Fibroblast of gingiva (primary cell): Measurements from ENCODE around the gene CASZ1.
A peak's percentile ranks its signal among the peaks of the same experiment; 100 is the strongest.

ENCODE experiments used
- DNase-seq: peaks from one replicate; pipeline ENCODE4 v3.0.0-alpha.2; 2011; ENCODE audit warnings: low read depth

The CASZ1 gene

DNA sequence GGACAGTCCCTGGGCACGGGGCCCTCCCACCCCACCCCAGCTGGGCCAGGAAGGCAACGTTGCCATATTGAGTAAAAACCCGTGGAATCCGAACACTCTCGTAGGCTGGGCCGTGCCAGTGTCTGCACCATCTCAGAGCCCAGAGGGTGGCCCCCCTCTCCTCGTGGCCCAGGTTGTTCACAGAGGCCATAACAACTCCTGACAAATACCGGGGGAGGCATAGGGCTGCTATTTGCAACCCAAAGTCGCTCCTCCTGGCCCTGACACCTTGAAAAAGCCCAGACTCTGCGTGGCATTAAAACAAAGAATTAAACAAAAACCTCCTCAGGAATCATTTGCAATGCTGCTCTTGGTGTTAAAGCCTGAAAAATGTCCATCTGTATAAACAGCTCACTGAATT, 141.4 kb downstream of the CASZ1 start:
- no peak for DNase-seq

DNA sequence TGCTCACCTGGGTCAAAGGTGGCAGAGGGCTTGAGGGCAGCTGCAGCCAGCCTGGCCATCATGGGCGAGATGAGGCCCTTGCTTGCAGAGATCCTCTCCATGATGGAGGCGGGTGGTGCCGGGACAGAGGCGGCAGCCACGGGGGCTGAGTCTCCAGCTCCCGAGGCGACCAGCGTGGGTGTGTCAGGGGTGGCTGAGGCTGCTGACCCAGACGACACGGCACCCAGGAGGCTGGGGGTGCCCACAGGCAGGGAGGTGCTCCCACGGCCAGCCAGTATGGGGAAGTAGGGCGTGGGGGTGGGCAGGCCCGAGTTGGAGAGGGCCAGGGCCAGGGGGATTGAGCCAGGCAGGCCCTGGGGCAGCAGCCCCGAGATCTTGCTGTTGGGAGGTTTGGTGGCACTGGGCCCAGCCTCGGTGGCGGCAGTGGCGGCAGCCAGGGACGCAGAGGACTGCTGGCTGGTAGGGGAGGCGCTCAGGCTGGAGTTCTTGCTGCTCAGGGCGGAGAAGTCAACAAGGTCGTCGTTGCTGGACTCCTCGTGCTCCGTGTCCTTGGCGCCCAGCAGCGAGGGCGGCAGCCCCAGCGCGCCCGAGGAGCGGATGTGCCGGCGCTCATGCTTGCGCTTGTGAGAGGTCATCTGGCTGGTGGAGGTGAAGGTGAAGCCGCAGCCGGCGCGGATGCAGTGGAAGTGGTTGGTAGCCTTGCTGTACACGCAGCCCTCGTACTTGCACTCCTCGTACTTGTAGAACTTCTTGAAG, 142.9 kb downstream of the CASZ1 start:
- DNase-seq: no peak

DNA sequence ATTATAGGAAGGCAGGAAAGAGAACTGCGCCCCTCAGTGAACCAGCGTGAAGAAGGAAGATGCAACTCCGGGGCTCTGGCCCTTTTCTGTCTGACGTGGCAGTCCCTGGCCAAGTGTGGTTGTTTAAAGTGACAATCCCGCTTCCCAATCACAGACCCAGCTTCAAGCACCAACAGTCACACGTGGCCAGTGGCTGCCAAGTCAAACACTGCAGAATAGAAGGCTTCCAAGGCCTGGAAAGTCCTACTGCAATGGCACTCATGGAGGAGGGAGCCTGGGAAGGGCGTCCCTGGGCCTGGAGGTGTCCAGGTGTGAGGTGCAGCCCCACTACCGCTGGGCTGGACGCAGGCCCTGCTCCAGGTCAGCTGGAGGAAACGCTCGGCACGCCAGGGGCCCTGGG, 143.8 kb downstream of the CASZ1 start:
- DNase-seq: no peak

DNA sequence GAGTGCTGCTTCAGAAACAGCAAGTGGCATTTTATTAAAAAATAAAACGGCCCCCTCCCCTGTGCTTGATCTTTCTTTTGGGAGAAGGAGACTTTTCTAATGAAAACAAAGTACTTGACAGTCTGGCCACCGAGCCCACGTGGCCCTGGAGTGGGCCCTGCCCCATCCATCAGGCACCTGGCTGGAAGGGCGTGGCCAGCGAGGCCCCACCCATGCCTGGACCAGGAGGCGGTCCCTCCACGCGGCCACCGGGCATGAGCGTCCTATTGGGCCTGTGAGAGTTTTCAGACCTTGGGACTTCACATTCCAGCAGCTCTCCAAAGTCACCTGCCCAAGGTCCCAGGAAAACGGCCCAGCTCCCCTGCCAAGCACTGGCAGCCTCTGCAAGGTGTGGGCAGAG, 144.7 kb downstream of the CASZ1 start:
- no peak for DNase-seq

DNA sequence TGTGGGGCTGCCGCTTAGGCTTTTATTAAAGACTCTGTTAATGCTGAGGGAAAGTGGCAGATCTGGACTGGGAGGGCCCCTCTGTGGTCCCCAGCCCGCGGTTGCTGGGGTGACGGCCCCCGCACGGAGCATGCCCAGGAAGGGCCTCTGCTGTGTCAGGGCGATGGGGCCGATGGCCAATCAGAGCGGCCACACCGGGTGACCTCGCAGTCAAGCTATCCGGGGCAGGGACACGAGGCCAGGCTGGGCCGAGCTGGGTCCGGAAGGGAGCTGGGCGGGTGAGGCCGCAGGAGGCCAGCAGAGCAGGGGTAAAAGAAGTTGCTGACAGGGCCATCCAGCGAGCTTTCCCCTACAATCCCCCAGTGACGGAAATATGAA, 145.1 kb downstream of the CASZ1 start:
- no peak for DNase-seq

DNA sequence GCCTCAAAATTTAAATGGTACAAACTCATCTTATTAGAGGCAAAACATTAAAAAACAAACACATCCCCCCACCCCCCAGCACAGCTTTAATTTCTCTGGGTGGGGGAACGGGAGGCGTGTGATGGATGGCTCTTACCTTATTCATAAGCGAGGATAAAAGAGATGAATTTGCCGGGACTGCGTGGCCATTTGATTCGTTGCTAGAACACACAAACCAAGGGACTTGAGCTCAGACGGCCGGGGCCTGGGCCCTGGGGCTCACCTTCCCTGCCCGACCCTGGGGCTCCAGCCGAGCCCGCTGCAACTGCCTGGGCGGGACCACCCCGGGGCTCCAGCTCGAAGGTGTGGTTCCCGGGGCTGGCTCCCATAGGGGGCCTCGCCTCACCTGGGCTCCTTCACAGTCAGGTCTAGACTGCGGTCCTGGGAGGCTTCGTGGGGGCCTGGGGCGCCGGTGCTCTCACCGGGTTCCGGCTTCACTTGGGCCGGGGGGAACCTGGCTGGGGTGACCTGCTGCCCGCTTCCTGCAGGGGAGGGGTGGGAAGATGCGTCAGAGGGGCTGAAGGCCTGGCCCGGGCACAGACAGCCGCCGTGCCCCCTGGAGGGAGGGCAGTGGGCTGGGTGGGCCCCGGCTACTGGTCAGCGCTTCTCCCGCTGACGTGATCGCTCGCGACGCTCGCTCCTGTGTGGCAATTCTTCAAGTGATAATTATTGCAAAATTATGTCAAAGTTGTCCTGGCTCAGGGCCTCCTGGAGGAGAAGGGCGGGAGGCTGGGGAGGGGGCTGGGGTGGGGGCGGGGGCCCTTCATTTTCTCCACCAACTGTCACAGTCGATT, 145.7 kb downstream of the CASZ1 start:
- DNase-seq: no peak

DNA sequence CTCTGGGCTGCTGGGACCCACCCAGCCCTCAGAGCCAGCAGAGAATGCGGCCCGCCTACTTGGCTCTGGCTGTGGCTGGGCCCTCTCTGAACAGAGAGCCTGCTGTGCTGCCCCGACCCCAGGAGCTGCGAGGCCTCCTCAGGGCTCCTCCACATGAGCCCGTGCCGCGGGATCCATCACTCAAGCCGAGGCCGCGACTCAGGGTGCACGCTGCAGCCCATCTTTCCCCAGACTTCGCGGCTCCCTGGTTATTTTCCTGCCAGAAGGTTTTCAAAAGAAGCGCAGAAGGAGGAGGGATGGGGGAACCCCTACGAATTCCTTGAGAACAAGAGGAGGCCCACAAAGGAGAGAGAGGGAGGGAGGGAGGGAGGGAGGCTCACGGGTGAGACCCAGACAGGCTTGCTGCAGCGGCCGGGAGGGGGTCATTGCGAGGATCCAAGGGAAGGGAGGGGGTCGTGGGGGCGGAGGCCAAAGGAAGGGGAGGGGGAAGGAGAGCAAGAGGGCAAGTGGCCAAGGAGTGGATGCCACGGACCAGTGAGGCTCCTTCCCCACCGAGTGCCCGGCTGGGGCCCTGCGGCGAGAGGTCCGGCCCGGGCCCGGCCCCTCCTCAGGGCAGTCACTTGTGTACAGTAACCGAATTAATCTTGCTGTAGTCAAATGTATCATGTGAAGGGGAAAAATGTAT, 146.8 kb downstream of the CASZ1 start:
- no peak for DNase-seq

DNA sequence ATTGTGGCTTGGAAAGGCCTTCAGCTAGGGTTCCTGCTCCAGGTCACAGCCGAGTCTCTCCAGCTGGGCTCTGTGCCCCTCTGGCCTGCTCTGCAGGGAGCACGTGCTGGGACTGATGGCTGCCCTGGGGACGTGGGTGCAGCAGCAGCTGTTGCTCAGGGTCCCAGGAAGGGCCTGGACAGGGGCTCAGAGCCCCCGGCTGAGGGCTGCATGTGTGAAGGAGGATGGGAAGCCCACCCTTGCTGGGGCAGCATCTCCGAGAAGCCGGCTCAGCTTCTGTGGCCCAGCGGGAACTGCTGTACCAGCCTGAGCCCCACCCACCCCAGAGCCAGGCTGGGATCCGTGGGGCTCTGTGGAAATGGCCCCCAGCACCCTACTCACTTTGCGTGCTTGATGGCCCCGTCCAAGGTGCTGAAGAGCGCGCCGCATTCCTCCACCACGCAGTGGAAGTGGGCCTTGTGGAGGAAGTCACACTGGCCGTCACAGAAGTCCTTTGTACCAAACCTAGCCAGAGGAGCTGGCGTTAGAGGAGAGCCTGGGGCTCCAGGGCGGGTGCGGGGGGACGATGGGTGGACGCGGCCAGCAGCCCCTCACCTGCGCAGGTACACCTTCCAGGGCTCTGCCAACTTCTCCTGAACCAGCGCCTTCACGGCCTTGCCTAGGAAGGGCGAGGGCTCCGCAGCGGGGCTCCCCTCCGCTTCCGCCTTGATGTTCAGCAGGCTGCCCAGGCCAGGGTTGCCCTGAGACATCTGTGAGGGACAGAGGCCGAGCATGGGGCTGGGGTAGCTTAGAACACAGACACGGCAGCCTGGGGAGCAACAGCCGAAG, 147.5 kb downstream of the CASZ1 start:
- no peak for DNase-seq

DNA sequence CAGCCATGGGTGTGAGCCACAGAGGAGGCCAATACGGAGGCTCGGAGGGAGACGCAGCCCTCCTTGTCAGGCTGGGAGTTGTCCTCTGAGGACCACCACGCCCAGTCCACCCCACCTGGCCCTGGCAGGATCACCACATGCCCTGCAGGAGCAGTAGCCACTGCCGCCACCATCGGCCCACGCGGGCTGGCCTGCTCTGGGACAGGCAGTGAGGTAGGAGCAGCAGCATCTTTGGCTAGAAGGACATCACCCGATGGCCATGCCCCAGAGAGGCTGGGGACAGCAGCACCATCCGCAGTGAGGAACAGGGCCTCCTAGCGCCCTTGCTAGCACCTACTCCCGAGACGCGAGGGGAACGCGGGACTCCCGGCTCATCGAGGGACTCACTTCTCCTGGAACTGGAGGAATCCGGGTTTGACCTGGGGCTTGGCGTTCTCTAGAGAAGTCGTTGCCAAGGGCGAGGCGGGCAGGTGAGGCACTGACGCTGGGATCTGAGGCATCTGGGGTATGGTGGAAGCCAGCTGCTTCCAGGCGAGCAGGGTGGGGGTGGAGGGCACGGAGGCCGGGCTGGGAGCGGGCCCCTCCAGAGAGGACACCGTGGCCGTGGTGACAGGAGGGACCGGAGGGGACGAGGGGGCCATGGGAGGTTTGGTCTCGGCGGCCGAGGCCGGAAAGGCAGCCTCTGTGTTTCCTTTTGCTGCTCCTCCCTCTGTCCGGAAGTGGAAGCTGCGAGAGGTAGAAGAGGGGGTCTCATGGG, 148.9 kb downstream of the CASZ1 start:
- no peak for DNase-seq

DNA sequence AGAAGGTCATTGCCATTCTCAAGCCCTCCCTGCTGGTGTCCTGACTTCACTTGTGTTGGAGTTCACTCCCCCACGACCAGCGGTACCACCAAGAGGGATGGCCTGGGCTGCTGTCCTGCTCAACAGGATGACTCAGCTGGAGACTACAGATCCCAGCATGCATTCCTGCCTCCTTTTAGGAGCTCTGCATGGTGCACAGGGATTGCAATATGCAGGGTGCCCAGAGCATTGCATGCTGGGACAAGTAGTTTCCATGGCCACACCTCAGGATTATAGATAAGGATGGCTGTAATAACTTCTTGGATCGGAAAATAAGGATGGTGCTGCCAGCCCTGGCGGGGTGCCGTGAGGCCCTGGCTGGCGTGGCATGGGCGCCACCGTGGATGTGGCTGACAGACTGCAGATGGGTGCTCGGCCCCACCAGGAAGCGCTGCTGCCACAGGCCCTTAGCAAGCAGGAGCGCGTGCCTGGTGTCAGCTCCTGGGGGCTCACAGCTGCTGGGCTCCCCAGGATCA, 150.0 kb downstream of the CASZ1 start:
- DNase-seq: peak; percentile 44

DNA sequence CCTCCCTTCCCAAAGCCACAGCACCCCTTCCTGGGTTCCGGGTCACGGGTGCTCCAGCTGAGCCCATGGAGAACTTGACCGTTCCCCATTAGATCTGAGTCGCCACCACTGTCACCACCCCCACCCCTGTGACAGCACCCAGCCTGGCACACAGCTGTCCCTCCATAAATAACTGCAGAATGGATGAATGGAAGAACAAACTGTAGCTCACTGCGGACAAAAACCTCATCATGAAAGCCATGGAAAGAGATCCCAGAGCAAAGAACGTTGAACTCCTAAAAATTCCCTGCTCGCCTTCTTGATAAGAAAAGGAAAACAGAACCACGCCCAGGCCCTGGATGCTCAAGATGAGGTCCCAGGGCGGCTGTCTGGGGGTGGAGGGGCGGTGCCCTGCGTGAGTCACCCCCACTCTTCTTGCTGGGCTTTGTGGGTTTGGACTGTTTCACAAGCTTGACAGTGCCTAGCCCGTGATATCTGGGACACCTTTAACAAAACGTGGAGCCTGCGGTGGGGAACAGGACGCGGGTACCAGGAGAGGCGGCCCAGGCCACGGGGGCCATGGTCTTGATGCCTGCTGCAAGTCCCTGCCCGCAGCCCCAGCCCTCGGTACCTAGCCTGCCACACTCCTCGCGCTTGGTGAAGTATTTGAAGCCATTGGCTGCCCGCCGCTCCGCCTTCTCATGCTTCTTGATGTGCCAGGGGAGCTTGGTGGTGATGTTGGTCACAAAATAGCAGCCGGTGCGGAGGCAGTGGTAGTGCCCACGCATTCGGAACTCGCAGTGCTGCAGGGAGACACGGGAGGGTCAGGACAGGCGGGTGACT, 151.9 kb downstream of the CASZ1 start:
- DNase-seq: no peak

DNA sequence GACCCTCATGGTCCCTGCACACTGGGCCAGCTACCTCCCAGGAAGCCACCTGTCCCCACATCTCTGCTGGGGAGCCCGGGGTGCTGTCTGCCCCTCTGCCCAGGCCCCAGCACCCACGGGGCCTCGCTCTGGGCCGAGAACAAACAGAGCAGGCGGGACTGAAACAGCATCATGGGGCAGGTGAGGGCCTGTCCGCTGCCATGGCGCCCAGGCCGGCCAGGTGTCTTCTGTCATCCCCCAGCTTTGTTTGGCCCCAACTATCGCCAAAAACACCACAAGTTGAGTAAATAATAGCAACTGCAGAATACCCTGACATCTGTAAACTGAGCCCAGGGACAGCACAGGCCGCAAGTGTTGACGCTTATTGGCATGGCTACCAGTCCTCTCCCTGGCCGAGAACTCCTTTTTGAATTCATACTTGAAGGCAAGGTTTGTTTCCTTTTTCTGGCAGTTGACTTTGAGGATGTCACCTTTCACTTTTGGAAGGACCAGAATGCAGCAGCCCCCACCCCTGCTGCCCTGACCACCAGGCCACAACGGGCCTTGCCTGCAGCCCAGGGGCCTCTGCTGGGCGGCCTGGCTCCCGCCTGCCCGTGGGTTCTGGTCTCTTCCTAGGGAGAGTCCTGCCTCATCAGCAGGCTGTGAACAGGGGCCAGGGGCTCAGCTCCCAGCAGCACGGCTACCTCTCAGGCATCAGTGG, 152.7 kb downstream of the CASZ1 start:
- no peak for DNase-seq

DNA sequence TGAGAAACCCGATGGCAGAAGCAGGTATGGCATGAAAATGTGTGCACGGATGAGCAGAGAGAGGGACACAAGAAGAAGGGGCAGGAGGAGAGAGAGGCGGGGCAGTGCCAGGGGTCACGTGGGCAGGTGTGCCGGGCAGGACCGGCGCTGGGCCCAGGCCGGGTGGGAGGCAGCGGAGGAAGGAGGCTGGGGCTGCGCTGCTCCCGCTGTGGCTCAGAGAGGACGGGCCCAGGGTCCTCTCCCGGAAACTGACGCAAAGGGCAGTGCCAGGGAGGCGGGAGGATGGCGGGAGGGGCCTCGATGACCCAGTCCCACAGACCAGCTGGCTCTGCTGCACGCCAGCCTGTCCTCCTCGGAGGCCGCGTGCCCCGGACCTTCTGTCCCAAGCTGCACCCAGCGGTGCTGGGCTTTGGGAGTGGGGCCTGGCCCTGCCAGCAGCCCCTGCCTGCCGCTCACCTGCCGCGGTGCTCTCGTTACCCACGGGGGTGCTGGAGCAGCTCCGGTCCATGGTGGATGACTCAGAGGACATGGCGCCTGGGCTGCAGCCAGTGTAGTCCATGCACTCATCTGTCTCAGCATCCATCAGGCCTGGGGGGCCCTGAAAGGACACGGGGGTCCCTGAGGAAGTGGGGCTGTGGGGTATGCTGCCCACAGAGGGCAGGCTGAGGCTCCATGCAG, 153.9 kb downstream of the CASZ1 start:
- DNase-seq: no peak

DNA sequence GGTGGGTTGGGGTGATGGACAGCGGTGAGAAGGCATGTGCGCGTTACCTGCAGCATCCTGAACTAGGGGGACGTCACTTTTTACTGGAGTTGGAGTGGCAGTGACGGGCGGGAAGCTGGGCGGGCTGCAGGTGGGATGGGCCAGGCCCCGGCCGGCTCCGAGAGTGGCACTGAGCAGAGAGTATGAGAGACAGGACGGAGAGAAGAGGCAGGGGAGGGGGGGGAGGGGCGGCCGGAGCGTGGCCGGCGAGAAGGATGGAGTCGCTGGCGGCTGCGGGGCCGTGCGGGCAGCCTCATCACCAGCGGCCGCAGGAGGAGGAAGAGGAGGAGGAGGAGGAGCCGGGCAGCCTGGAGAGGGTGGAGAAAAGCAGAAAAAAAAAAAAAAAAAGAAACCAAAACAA, 154.5 kb downstream of the CASZ1 start:
- DNase-seq: no peak

DNA sequence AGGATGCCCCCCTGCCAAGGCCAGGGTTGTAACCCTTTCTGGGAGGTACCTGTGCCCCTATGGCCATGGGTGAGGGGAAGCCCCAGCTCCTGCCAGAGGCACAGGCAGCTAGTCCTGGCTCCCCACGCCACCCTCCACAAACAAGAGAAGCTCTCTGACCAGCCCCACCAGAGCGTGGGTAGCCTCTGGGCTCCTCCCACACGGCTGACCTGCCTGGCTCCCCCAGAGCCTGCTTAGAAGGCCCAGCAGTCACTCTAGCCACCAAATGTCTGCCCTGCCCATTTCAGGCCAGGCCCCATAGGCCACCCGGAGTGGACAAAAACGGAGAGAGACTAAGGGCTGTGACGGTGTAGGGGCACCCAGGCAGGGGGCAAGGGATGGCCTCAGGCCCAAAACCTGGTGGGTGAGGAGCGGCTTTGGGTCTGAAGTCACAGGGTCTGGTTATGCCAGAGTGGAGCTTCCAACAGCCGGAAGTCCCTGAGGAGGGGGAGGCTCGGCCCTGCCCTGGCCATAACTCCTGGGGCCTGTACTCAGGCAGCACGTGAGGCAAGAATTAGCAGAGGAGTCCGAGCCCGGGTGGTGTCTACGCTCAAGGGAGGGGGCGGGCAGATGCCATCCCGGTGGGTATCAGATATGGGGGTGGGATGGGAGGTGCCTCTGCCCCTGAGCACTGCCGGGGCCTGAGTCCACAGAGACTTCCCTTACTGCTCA, 155.4 kb downstream of the CASZ1 start:
- no peak for DNase-seq

DNA sequence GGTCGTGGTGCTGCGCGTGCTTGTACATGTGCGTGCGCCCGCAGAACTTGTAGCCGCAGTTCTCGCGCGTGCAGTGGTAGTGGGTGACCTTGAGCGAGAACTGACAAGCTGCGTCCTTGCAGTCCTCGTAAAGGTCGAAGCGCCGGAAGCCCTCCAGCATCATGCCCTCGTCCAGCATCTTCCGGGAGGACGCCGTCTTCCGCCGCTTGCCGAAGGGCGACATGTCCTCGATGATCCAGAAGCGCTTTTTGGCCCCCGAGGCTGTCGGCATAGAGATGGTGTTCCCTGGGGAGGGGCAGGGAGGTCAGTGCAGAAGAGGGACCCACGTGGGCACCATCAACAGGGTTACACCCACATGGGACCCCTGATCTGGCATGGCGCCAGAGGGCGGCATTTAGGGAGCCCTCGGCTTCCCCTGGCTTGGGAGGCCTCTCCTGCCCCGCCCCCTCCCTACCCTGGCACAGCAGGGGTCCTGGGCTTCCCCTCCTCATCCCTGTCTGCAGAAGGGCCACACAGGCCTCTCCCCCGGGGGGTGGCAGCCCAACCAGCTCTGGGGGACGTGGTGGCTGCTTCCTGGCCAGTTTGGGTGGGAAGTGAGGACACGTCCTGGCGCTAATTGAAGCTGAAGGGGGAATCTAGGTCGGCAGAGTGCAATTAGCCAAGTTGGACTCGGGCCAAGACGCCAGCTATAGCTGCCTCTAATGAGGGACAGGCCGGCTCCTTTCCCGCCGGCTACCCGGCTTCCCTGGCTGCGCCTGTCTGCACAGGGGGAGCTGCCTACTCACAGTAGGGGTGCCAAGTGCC, 156.5 kb downstream of the CASZ1 start:
- no peak for DNase-seq

DNA sequence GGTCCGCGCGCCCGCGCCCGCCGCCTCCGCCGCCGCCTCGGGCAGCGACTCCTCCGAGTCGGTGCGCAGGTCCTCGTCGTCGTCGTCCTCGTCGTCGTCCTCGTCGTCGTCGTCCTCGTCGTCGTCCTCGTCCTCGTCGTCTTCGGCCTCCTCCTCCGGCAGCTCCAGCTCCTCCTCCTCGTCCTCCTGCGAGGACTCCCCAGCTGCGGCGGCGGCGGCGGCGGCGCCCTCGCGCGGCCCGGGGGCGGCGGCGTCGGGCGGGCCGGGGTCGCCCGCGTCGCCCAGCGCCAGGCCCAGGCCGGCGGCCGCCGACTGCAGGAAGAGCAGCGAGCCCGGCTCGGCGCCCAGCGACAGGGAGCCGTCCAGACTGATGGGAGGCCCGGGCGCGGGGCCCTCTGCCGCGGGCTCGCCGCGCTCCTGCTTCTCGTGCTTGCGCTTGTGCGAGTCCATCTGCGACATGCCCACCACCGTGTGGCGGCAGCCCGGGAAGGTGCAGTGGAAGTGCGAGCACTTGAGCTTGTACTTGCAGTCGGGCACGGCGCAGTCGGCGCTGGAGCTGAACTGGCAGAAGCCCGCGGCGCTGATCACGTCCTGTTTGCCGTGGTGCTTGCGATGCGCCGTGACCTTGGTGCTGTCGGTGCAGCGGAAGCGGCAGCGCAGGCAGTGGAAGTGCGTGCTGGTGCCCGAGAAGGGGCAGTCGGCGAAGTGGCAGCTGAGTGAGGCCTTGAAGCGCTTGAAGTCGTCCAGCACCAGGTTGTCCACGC, 157.3 kb downstream of the CASZ1 start:
- DNase-seq: no peak
